ENCODE measurements around the gene CCDC88A.
"Not testable (repeated sequence)": the region's sequence is repeated elsewhere in the genome, so short reads cannot be mapped to it uniquely, and the experiment has no call there.

Gene CCDC88A

GRCh38 chr2:55296393-55296792 is 123.3 kb downstream of the CCDC88A start:
- DNase-seq: no peak

- no peak for DNase-seq
Observed at GRCh38 chr2:55283083-55283482, 136.6 kb downstream of the CCDC88A start.

- peak; percentile 80 to 86 for DNase-seq
Observed at GRCh38 chr2:55282110-55282917, 137.3 kb downstream of the CCDC88A start.

- DNase-seq: not testable (repeated sequence)
Observed at GRCh38 chr2:55280851-55281546, 138.7 kb downstream of the CCDC88A start.

- not testable (repeated sequence) for DNase-seq
Observed at GRCh38 chr2:55279859-55280424, 139.7 kb downstream of the CCDC88A start.

GRCh38 chr2:55279214-55279835 is 140.3 kb downstream of the CCDC88A start:
- not testable (repeated sequence) for DNase-seq

GRCh38 chr2:55277310-55277709 is 142.3 kb downstream of the CCDC88A start:
- DNase-seq: no peak

GRCh38 chr2:55274346-55274745 is 145.3 kb downstream of the CCDC88A start:
- not testable (repeated sequence) for DNase-seq

- DNase-seq: no peak
Observed at GRCh38 chr2:55269645-55269990, 150.0 kb downstream of the CCDC88A start.

GRCh38 chr2:55268907-55269644 is 150.6 kb downstream of the CCDC88A start, which contains the start of gene MTIF2:
TSS of gene MTIF2 (minus strand) at chr2:55269231. CDS start at chr2:55263858, 5,373 bp downstream.
- DNase-seq: peak; percentile 79 to 81

GRCh38 chr2:55268288-55268906 is 151.3 kb downstream of the CCDC88A start:
- DNase-seq: no peak

- DNase-seq: not testable (repeated sequence)
Observed at GRCh38 chr2:55259586-55259985, 160.1 kb downstream of the CCDC88A start.

GRCh38 chr2:55252832-55253231 is 166.8 kb downstream of the CCDC88A start:
- no peak for DNase-seq

GRCh38 chr2:55247025-55247424 is 172.6 kb downstream of the CCDC88A start:
- no peak for DNase-seq

- DNase-seq: no peak
Observed at GRCh38 chr2:55245411-55245810, 174.2 kb downstream of the CCDC88A start.

- no peak for DNase-seq
Observed at GRCh38 chr2:55242617-55243016, 177.0 kb downstream of the CCDC88A start.

GRCh38 chr2:55241582-55241981 is 178.1 kb downstream of the CCDC88A start:
- DNase-seq: not testable (repeated sequence)

GRCh38 chr2:55239656-55240222 is 179.9 kb downstream of the CCDC88A start:
- DNase-seq: no peak
